ENCODE results near the gene XCL2. TPM values are rescaled to one million over a fixed set of nuclear protein-coding genes. Genes with fewer than 3 reads are reported as not detected.

Gene XCL2
- total and polyA plus RNA-seq, 2 of the 4 experiments (the other 2 are of a cell fraction) = not detected

DNA sequence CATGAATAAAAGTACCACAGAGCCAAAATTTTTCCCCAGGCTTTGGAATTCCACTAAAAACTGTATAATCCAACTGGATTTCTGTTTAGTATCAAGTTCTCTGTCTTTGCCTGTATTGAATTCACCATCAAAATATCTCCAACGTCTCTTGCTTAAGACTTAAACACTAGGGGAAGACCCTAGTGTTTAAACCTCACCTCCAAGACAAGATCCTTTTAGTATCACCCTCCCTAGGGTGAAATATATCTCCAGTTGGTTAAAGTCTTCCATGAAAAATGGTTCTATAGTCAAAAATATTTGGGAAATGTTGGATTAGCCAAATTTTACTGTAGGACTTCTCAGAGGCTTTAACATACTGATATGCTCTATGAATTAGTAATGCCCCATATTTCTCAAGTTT lies 24.5 kb upstream of the XCL2 start:
- Histone ChIP-seq H4K20me1 (ENCODE audit: insufficient read depth, low read length) (no peaks in the 10 kb centered on the region), H3K4me3 (ENCODE audit: insufficient read depth, low read depth, low read length) (no peak overlapping the region), H3K18ac (ENCODE audit: low read depth, low read length) (no peak overlapping the region), H3K23ac (ENCODE audit: low read depth, low read length) (no peak overlapping the region), H3K9ac (ENCODE audit: low read depth, low read length) (no peak overlapping the region), H4K91ac (ENCODE audit: insufficient read depth, low read depth, low read length) (no peak overlapping the region), H3K36me3 (ENCODE audit: control insufficient read depth, insufficient read depth, low read length) (no peaks in the 10 kb centered on the region), H3K14ac (replicated peaks; ENCODE audit: low read depth, low read length) (no peak overlapping the region), H2BK5ac (ENCODE audit: low read depth, low read length, poor library complexity, severe bottlenecking) (no peak overlapping the region), H4K5ac (ENCODE audit: low read depth, low read length) (no peak overlapping the region), H3K27me3 (ENCODE audit: control insufficient read depth, insufficient read depth, low read length) (peaks cover 3% of the 10 kb centered on the region; the same call in 1 of the 2 replicates), H3K4me2 (ENCODE audit: low read depth, low read length) (no peak overlapping the region), H3K4me1 (ENCODE audit: control insufficient read depth, insufficient read depth, low read length) (no peaks in the 10 kb centered on the region), H4K8ac (ENCODE audit: low read depth in 2 of 2, low read length in 2 of 2) (no peak overlapping the region), H3K56ac (ENCODE audit: extremely low read depth, insufficient read depth, low read length) (no peak overlapping the region), H2AFZ (replicated peaks; ENCODE audit: low read length, poor library complexity) (no peak overlapping the region), H3K4ac (ENCODE audit: low read depth, low read length) (no peak overlapping the region), H2AK5ac (ENCODE audit: low read depth, low read length) (no peak overlapping the region), H3K27ac (ENCODE audit: insufficient read depth, low read length) (no peak overlapping the region), H2BK20ac (ENCODE audit: low read depth, low read length) (no peak overlapping the region), H3K9me3 (ENCODE audit: control insufficient read depth, insufficient read depth, low read length) (no peaks in the 10 kb centered on the region), H2BK120ac (ENCODE audit: low read depth, low read length) (no peak overlapping the region), H2AK9ac (replicated peaks; ENCODE audit: low read depth, low read length, poor library complexity) (no peak overlapping the region), H3K79me1 (ENCODE audit: low read depth in 1 of 2, low read length in 2 of 2) (no peaks in the 10 kb centered on the region), H2BK15ac (ENCODE audit: low read depth, low read length) (no peak overlapping the region), H3K9me1 (ENCODE audit: insufficient read depth, low read length) (no peaks in the 10 kb centered on the region)
- dilution Hi-C loops (cut with HindIII; ENCODE audit: low sequenced_read_pairs, unreplicated experiment) (no loop called here), intact Hi-C loops (cut with micrococcal nuclease) (no loop called here), in situ Hi-C loops (cut with MboI; ENCODE audit: low sequenced_read_pairs) (no loop called here)
- ChIA-PET CTCF (interaction anchor here (0.8 to 1.7 kb wide), 2 partner anchors 128 to 226 kb away, joined by 3 to 5 read pairs; no protein-coding TSS in a partner anchor), POLR2A (ENCODE audit: unreplicated experiment) (no interaction called here)
- ATAC-seq (ENCODE audit: low read depth) (no peak), DNase-seq (no peak)
- BruUV-seq (replicated peaks) = no TSS peak
- TF ChIP-seq, protein P1, sequence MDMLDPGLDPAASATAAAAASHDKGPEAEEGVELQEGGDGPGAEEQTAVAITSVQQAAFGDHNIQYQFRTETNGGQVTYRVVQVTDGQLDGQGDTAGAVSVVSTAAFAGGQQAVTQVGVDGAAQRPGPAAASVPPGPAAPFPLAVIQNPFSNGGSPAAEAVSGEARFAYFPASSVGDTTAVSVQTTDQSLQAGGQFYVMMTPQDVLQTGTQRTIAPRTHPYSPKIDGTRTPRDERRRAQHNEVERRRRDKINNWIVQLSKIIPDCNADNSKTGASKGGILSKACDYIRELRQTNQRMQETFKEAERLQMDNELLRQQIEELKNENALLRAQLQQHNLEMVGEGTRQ (IDR thresholded peaks at IDR 0.05; ENCODE audit: low read depth, low read length) = no peak
- TF ChIP-seq CEBPB (IDR thresholded peaks at IDR 0.05; ENCODE audit: low read depth, low read length) = no peak
- TF ChIP-seq, protein P2, sequence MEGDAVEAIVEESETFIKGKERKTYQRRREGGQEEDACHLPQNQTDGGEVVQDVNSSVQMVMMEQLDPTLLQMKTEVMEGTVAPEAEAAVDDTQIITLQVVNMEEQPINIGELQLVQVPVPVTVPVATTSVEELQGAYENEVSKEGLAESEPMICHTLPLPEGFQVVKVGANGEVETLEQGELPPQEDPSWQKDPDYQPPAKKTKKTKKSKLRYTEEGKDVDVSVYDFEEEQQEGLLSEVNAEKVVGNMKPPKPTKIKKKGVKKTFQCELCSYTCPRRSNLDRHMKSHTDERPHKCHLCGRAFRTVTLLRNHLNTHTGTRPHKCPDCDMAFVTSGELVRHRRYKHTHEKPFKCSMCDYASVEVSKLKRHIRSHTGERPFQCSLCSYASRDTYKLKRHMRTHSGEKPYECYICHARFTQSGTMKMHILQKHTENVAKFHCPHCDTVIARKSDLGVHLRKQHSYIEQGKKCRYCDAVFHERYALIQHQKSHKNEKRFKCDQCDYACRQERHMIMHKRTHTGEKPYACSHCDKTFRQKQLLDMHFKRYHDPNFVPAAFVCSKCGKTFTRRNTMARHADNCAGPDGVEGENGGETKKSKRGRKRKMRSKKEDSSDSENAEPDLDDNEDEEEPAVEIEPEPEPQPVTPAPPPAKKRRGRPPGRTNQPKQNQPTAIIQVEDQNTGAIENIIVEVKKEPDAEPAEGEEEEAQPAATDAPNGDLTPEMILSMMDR (conservative IDR thresholded peaks at IDR 0.05; ENCODE audit: low read depth, low read length) = no peak
- no peak for TF ChIP-seq NFE2L2 (IDR thresholded peaks at IDR 0.05; ENCODE audit: low read depth, low read length)
- TF ChIP-seq RFX5 (IDR thresholded peaks at IDR 0.05; ENCODE audit: low read depth, low read length) = no peak
- no peak for TF ChIP-seq FOS (IDR thresholded peaks at IDR 0.05; ENCODE audit: low read depth, low read length)
- no peak for TF ChIP-seq MXI1 (IDR thresholded peaks at IDR 0.05; ENCODE audit: borderline replicate concordance, low read depth, low read length)
- TF ChIP-seq SMC3 (IDR thresholded peaks at IDR 0.05; ENCODE audit: low read depth, low read length) = no peak
- no peak for TF ChIP-seq POLR2A (IDR thresholded peaks at IDR 0.05; ENCODE audit: low read depth, low read length)
- no peak for TF ChIP-seq CHD1 (IDR thresholded peaks at IDR 0.05; ENCODE audit: low read depth, low read length)
- TF ChIP-seq RCOR1 (IDR thresholded peaks at IDR 0.05; ENCODE audit: insufficient replicate concordance, low read length) = no peak
- no peak for TF ChIP-seq MAFK (IDR thresholded peaks at IDR 0.05; ENCODE audit: low read depth, low read length)
- TF ChIP-seq, protein P3, sequence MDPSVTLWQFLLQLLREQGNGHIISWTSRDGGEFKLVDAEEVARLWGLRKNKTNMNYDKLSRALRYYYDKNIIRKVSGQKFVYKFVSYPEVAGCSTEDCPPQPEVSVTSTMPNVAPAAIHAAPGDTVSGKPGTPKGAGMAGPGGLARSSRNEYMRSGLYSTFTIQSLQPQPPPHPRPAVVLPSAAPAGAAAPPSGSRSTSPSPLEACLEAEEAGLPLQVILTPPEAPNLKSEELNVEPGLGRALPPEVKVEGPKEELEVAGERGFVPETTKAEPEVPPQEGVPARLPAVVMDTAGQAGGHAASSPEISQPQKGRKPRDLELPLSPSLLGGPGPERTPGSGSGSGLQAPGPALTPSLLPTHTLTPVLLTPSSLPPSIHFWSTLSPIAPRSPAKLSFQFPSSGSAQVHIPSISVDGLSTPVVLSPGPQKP (IDR thresholded peaks at IDR 0.05; ENCODE audit: borderline replicate concordance, low read depth, low read length) = no peak
- TF ChIP-seq BHLHE40 (IDR thresholded peaks at IDR 0.05; ENCODE audit: low read depth, low read length) = no peak
- TF ChIP-seq MAZ (IDR thresholded peaks at IDR 0.05; ENCODE audit: borderline replicate concordance, low read depth, low read length) = no peak
- no CpG with 5 or more reads among the region's 1 CpG for WGBS, 2 experiments (ENCODE audit: extremely low coverage in 2 of 2, insufficient read length in 1 of 2)
